ENCODE measurements around the gene RPL29. TPM values are rescaled to one million over a fixed set of nuclear protein-coding genes. Genes with fewer than 3 reads are reported as not detected.
A peak's percentile ranks its signal among the peaks of the same experiment; 100 is the strongest.

RPL29 gene
- total and polyA plus RNA-seq, 8 donors = 643 to 1,829 (median 1,063) TPM

DNA sequence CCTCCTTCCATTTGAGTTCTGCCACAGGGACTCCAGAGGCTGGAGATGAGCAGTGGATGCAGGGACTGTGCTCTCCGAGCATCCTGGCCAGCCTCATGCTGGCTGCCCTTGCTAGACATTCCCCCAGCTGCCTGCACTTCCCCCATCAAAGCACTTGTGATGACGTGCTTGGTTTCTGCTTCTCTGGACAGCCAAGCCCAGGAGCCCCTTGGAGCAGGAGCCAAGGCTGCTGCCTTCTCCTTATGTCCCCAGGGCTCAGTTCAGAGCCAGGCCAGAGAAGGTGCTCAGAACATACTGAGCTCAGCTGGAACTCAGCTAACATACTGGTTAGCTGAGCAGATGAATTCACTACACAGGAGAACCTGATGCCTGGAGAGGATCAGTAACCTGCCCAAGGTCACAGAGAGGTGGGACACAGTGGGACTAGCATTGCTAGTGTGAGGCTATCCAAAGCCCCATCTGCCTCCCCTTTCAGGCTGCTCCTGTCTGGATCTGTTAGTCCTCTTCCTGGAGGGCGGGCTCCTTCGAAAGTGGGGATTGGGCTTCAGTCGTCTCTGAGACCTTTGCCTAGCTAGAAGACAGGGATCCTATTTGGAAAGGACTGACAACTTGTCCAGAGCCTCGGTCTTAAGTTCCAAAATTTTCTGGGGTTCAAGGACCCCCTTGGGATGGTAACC is 32.7 kb downstream of the RPL29 start:
- WGBS, 2 donors = 83 to 92% methylated on average over 6 of the region's 6 CpGs
- TF ChIP-seq, protein P1, sequence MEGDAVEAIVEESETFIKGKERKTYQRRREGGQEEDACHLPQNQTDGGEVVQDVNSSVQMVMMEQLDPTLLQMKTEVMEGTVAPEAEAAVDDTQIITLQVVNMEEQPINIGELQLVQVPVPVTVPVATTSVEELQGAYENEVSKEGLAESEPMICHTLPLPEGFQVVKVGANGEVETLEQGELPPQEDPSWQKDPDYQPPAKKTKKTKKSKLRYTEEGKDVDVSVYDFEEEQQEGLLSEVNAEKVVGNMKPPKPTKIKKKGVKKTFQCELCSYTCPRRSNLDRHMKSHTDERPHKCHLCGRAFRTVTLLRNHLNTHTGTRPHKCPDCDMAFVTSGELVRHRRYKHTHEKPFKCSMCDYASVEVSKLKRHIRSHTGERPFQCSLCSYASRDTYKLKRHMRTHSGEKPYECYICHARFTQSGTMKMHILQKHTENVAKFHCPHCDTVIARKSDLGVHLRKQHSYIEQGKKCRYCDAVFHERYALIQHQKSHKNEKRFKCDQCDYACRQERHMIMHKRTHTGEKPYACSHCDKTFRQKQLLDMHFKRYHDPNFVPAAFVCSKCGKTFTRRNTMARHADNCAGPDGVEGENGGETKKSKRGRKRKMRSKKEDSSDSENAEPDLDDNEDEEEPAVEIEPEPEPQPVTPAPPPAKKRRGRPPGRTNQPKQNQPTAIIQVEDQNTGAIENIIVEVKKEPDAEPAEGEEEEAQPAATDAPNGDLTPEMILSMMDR (IDR thresholded peaks at IDR 0.05) = no peak
- Histone ChIP-seq H3K27ac (no peak overlapping the region), H3K4me3 (no peak overlapping the region), H3K9me3 (no peaks in the 10 kb centered on the region), H3K4me1 (peaks cover 0 to 4% (median 2%) of the 10 kb centered on the region in 3 donors), H3K36me3 (no peaks in the 10 kb centered on the region), H3K27me3 (no peaks in the 10 kb centered on the region)
- FAIRE-seq = no peak
- intact Hi-C loops (cut with DNase I) = no loop called here
- ATAC-seq = no peak
- DNase-seq = peak in 1 of 6 donors; percentile 31

DNA sequence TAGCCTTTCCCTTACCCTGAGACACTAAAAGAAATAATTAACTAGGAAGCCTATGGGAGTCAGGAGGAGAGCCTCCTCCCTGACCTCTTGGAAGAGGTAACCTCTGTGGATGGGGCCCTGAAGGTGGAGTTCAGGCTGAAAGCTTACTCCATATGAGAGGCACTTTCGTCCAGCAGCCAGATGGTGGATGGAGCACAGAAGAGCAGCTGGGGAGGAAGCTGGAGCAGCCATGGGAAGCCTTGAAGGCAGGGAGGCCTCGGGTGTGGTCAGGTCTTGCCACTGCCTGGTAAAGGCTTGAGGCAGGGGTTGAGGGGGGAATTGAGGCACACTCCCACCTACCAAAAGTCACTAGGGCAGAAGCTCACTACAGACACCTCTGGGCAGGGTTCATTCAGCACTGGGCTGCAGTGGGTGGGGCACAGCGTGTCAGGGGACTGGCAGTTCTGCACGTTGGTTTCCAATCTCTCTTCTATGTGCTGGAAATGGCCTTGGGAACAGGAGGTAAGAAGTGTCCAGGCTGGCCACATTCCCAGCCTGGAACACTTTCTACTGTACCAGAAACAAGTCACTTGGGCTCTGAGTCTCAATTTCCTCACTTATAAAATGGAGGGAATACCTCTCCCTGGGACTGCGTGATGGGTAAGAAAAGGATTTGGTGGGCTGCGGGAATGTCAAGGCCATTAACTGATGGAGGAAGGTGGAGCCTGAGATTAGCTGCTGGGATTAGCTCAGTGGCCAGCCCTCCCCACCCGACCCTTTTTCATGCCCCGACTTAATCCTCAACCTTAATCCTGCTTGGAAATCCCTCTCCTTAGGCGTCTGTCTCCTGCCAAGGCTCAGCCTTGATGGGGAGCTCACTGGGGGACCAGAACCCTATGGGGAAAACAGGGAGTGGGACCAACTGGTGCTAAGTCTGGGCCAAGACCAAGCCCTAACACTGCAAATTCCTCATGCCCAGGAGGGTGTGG is 33.8 kb downstream of the RPL29 start:
- Histone ChIP-seq H3K27ac (no peak overlapping the region), H3K36me3 (no peaks in the 10 kb centered on the region), H3K4me1 (peaks cover 0 to 4% (median 2%) of the 10 kb centered on the region in 3 donors), H3K9me3 (no peaks in the 10 kb centered on the region), H3K27me3 (no peaks in the 10 kb centered on the region), H3K4me3 (no peak overlapping the region)
- intact Hi-C loops (cut with DNase I) = no loop called here
- WGBS, 2 donors = 48 to 50% methylated on average over 9 of the region's 9 CpGs
- DNase-seq = peak in 2 of 6 donors; percentile 28 to 33
- no peak for FAIRE-seq
- peak; percentile 25 to 80 (median 62) for ATAC-seq
- TF ChIP-seq, protein P1 (IDR thresholded peaks at IDR 0.05) = no peak

DNA sequence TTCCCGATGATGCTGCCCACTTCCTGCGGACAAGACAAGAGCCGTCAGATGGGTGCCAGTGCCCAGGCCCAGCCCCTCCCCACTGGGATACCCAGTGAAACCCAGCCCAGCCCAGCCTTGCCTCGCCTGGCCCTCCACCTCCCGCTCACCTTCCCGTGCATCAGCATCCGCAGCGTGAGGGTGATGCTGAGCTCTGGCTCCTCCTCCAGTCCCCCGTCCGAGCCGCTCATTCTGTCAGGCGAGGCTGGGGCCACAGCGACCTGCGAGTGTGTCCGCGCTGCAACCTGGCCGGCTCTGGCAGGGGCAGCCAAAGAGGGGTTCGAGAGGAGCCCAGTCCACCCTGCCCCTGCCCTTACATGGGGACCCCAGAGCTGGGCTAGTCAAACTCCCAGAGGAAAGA is 34.7 kb downstream of the RPL29 start:
- no peaks in the 10 kb centered on the region for H3K9me3 ChIP-seq
- TF ChIP-seq, protein P1 (IDR thresholded peaks at IDR 0.05) = no peak
- ATAC-seq (no peak), DNase-seq (peak in 2 of 6 donors; percentile 21 to 78), FAIRE-seq (no peak)
- no peaks in the 10 kb centered on the region for H3K27me3 ChIP-seq
- WGBS, 2 donors = 93 to 96% methylated on average over 16 to 18 of the region's 18 CpGs
- peaks cover 0 to 8% (median 4%) of the 10 kb centered on the region in 3 donors for H3K4me1 ChIP-seq
- no peaks in the 10 kb centered on the region for H3K36me3 ChIP-seq
- intact Hi-C loops (cut with DNase I) = no loop called here
- H3K27ac ChIP-seq = no peak overlapping the region
- H3K4me3 ChIP-seq = no peak overlapping the region

DNA sequence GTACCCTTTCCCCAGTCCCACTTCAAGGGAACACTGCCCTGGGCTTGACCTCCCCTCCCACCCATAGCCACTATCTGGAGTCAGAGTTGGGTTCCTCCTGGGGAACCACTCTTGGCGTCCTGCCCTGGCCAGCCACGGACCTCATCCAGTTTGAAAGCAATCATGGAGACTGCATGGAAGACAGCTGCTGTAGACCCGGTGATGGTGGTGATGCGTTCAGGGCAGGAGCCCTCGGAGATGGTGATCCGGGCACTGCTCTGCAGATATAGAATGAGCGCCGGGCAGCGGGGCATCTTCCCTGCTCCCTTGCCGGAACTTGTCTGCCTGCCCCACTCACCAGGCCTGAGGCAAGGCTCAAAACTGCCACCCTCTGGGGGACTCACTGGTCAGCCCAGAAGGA is 35.3 kb downstream of the RPL29 start:
- Histone ChIP-seq H3K9me3 (no peaks in the 10 kb centered on the region), H3K4me3 (no peak overlapping the region), H3K27me3 (no peaks in the 10 kb centered on the region), H3K4me1 (peaks cover 0 to 8% (median 4%) of the 10 kb centered on the region in 3 donors), H3K27ac (no peak overlapping the region), H3K36me3 (no peaks in the 10 kb centered on the region)
- DNase-seq (peak in 2 of 6 donors; percentile 37 to 65), ATAC-seq (no peak), FAIRE-seq (no peak)
- intact Hi-C loops (cut with DNase I) = no loop called here
- WGBS, 2 donors = 86 to 90% methylated on average over 10 of the region's 10 CpGs
- TF ChIP-seq, protein P1 (IDR thresholded peaks at IDR 0.05) = no peak
